ENCODE measurements around the gene RAP1A.
"Not testable (repeated sequence)": the region's sequence is repeated elsewhere in the genome, so short reads cannot be mapped to it uniquely, and the experiment has no call there.

RAP1A gene

DNA sequence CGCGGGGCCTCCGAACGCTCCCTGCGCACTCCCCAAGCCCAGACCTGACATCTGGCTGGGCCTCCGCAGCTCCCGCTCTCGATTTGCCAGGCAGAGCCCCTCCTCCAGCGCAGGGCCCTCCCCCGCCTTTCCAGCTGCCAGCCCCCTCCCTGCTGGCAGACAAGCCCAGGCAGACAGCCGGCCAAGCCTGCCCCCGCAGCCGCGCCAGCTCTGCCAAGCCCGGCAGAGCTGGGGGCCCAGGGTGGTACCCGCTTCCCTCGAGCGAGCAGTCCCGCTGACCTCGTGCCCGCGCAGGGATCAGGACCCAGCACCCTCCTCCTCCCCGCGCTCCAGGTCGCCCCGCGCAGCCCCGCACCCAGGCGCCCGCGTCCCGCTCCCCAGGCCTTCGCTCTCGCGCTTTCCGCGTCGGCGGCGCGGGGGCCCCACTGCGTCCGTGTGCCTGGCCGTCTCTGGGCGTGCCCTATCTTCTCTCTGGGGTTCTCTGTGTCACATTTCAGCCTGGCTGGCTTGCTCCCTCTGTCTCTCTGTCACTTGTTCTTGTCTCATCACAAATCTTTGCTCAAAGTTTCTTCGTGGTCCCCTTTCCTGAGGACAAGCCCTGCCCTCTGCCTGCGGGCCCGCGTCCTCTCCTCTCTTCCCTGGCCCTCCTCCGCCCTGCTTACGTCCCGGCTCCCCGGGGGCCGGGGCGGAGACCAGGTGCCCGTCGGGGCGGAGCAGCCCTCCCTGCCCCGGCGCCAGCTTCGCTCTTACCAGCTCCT, 119.0 kb downstream of the RAP1A start:
- no peak for DNase-seq

DNA sequence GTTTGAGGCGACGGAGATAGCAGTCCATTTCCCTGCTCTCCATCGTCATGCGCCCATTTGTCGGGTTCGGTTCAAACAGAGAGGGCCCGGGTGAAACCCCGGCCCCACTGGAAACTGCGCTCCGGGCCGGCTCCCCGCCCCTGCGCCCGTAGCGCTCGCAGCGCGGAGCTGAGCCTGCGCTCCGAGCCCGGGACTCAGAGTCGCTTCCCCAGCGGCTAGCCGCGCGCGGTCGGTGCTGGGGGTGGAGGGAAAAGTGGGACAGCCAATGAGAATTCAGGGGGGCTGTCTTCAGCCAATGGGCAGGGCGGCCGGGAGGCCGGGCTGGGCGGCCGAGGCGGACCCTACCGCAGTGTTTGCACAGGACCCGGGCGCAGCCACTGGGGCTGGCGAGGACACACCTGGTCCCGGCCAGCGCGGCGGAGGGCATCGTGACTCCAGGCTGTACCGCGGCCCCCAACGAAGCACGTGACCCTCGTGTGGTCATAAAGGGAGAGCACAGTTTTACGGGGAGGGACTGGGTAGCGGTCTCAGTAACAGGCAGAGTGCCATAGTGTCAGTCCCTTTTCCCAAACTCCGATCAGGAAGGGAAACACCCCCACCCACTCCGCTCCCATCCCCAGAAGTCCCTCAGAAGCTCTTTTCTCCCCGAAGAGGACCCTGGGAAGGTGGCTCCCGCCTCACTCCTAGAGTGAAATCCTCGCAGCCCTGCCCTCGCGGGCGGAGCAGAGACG, 119.8 kb downstream of the RAP1A start, which contains the start of gene INKA2:
Gene INKA2 (minus strand): TSS at position 202 of the 731 bp plus-strand sequence. CDS start 153 bp downstream, at position 49.
- no peak for DNase-seq

DNA sequence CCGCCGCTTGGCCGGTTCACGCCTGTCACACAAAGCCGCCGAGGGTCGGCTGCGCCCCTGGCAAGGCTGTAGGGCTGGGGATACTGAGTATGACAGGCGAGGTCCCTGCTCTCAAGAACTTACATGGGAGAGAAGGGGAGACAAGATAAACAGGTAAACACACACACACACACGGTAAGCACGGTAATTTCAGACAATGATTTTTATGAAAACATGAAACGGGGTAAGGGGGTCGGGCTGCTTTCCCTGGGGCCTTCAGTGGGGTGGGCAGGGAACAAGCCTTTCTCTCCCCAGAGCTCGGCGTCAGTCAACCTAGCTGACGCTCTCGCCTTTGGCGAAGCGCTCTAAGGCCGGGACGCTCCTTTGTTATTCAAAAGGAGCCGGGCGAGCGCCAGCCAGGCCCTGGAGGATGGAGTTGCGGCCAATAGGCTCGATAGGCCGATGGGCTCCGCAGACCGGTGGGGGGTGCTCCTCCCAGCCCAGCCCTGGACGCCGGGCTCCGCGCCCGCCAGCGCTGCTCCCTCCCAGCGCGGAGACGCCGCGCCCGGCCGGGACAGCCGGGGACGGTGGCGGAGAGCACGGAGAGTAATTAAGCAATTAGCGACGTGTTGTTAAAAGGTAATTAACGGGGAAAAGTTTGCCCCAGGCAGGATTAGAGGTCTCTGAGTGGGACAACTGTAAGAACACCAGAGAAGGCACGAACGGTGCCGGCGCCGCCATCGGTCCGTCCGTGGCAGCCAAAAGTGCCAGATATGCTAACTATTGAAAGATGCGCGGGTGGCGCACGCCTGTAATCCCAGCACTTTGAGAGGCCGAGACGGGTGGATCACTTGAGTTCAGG, 120.6 kb downstream of the RAP1A start:
- DNase-seq, result no peak

DNA sequence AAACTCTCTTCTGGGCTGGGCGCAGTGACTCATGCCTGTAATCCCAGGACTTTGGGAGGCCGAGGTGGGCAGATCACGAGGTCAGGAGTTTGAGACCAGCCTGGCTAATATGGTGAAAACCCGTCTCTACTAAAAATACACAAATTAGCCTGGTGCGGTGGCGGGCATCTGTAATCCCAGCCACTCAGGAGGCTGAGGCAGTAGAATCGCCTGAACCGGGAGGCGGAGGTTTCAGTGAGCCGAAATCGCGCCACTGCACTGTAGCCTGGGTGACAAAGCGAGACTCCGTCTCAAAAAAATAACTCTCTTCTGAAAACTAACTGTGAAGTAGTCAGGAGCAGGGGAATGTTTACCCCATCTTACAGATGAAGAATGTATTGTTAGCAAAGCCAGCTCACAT, 122.7 kb downstream of the RAP1A start:
- DNase-seq, result not testable (repeated sequence)

DNA sequence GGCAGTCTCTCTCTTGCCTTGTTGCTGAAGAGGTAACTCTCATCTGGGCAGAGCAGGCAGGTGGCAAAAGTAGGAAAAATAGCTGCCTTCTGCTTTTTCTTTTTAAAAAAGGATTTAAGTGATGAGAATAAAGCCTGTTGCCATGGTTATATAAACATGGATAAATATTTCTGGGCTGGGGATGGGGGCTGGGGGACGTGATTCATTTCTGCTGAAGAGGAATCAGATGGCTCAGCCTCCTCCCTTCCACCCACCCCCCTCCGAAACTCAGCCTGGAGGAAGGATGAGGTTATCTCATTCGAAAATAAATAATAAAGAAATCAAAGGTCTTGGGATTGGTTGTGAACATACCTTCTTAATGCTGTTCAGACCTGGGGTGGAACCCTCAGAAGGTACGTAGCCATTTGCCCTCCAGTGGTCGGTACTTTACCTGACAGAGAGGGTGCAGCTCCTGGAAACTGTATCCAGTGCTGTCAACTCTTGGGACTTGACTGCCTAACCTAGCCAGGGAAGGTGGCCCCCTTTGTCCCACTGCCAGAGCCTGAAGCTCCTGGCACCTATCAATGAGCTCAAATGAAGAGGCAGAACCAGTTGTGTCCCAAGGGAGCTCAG, 123.5 kb downstream of the RAP1A start:
- no peak for DNase-seq

DNA sequence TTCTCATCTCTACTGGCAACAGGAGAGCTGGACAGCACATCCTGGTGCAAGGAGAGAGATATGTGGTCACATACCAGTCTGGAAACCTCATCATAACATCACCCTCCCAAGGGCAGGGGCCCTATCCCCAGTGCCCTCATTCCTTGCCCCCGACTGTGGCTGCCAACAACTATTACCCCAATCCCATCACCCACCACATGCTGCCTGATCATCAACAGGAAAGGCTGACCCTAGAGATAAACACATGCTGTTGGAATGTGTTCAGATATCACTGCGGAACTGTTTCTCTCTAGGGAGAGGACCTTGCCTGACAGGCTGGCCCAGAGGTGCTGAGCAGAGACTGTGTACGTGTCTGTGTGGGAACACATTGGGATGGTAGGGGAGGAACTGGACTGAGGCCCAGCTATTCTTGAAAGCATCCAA, 124.1 kb downstream of the RAP1A start:
- DNase-seq, result no peak

DNA sequence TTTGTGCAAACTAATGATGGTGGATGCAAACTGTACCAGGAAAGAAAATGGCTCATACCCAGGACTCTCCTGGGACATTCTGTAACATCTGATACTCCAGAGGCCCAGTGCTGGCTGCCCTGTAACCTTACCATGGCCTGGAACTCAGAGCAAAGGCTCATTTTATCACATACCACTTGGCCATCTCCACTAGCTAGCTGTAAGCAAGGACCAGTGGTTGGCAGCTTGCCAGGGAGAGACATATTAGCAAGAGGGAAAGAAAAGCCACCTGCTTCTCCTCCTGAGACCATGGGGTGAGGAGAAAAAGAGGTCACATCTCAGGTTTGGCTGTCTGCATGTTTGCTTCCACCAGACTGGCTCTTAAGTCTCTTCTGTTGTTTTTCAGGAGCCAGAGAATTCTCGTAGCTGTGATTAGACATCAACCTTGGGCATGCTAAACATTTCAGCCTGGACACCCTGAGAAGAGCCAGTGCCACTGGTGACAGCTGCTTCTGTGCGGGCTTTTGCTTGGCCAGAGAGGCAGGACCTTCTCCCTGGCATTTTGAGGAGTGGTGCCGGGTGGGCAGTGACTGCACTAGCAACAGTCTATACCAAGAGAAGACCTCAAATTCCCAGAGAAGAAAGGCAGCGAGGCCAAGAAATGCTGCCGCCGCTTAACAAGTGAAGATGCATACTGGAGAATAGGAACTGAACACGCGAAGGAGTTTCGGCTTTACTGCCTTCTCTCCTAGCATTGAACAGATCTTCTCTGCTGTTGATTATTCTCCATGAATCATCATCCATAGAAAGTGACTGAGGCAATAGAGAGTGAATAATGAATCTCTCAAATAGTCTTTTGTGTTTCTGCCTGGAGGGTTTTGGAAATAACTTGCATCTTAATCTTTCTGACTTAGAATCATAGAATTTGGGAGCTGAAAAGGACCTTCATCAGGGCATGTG, 126.4 kb downstream of the RAP1A start:
- DNase-seq, result no peak

DNA sequence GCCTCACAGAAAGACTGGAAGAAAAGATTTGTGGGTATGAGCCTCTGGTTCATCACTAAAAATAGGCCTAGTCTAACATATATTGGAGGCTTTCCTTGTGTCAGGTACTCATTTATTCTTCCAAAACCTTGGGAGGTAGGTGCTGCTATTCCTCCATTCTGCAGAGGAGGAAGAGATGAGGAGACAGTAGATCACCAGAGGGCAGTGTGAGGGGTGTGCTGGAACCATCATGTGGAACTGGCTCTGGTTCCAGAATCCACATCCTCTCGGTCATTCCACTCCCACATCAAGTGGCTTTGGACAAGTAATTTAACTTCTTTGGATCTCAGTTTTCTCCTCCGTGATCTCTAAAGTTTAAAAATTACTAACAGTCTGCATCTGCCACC, 127.0 kb downstream of the RAP1A start:
- no peak for DNase-seq

DNA sequence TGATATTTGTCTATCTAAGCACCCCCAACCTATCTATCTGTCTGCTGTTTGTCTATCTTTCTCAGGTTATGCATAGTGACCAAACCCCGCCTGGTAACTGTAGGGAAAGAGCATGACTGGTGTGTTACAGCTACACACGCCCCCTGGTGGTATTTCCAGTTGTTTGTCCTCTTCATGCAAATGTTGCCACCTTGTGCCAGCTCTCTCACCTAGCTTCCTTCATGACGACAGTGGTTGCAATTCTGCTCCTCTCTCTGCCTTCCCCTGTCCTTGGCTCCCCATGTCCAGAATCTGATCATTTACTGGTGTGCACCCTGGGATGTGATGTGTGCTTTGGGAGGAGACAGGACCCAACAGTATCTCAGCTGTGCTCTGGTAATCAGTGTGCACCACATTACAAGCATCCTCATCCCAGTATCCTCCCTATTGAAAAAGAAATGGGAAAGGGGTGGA, 127.7 kb downstream of the RAP1A start:
- peak; percentile 68 for DNase-seq

DNA sequence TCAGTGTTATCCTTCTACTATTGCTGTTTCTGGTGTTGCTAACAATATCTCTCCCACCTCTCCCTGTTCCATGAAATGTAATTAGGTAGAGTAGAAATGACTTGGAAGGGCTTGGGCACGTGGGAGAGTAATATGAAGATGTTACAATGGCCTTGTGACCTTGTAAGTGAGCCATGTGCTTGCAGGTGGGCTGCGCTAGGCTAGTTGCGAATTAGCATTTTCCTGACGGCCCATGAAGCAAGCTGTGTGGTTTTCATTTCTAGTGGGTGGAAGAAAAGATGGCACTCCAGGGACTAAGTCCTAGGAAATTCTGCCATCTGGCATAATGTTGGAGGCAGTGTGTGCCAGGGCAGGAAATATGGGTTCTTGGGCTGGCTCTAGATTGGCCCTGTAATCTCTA, 128.4 kb downstream of the RAP1A start:
- no peak for DNase-seq

DNA sequence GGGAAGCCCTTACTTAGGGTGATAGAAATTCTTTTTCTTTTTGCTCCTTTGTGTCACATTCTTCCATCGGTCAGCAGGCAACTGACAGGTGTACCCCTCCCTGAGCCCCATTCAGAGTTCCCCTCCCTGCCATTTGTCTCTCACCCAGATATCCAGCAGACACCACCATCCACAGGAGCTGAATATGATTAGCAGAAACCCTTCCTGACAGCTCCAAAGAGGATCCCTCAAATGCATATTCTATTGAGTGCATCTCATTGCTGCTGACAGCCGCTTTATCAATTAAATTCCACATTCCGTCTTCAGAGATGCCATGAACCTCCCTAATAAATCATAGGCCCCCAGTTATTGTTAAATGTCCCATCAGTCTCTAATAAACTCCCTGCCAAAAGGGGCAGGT, 130.0 kb downstream of the RAP1A start:
- no peak for DNase-seq

DNA sequence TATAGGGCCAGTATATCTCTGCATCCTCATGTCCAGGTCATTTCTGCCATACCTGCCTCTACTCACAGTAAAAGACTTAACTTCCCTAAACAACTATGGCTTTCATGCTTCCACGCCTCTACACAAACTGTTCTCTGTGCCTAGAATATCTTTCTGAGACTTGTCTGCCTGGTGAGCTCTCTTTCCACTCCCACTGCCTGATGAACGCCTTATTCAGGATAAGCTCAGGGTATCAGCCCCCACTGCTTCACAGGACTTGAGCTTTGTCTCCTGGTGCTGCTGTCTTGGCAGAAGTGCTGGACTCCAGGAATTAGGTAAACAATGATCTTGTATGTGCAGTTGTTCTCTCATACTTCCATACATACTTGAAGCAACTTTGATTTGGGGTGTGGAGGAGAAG, 131.3 kb downstream of the RAP1A start:
- no peak for DNase-seq

DNA sequence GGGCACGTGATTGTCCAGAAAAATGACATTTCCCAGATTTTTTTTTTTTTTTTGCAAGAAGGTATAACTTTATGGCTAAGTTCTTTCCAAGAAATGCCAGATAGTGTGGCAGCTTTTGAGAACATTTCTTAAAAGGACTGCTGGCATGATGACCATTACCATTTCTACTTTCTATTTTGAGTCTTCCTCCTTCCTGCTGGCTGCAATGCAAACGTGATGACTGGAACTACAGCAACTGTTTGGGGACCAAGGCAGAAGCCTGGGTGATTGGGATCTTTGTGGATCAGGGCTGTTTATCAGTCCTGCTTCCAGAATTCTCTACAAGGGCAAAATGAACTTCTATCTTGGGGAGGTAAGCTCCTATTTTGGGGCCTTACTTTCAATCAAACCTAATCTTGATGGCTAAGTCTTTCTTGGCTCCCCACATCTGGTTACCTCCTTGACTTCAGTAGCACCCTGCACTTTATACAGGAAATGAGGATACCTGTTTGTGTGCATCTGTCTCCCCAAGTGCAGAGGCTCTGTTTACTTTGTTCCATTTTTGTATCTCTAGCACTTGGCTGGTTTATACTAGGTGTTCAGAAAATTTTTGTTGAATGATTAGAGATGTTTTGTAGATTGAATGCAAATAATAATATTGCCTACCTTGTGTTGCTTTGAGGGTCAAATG, 132.5 kb downstream of the RAP1A start:
- DNase-seq, result no peak

DNA sequence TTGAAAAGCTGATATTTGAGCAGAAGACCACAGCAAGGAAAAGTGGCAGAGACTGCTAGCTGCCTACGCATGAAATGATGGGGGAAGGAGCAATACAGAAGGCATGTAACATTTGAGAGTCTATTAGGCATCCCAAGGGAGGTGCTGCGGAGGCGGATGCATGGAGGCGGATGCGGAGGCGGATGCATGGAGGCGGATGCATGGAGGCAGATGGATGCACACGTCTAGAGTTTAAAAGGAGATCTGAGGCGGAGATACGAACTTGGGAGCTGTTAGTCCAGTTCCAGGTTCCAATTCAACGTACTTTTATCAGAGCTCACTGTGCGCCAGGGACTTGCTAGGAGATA, 135.4 kb downstream of the RAP1A start:
- no peak for DNase-seq

DNA sequence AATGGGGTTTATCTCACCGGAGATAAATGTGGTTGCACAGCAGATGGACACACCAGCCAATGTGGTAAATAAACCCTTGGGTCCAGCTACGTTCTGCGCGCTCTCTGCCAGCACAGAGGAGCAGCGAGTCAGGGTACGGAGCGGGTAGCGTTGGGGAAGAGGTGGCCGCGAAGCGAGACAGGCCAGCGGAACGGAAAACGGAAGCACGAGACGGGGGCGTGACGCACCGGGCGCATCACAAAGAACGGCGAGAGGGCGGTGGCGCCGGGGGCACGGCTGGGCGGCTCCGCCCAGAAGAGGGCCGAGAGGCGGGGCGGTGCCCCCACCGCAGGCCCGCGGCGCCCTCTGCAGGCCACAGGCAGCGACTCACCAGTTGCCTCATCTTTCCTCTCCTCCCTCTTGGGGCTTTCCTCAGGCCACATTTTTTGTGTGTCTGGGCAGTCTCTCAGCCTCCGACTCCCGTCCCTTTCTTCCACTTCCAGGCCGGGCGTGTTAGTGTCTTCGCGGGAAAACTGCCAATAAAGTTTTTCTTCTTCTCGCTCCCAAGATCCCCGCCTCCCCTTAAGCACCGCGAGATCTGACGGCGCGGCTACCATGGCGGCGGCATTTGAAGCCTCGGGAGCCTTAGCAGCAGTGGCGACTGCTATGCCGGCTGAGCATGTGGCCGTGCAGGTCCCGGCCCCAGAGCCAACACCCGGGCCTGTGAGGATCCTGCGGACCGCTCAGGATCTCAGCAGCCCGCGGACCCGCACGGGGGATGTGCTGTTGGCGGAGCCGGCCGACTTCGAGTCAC, 135.9 kb downstream of the RAP1A start, which contains the start of gene DDX20:
Gene DDX20 (plus strand): TSS at position 571 of the 793 bp plus-strand sequence. CDS start 24 bp downstream, at position 595.
- DNase-seq, result peak; percentile 92

DNA sequence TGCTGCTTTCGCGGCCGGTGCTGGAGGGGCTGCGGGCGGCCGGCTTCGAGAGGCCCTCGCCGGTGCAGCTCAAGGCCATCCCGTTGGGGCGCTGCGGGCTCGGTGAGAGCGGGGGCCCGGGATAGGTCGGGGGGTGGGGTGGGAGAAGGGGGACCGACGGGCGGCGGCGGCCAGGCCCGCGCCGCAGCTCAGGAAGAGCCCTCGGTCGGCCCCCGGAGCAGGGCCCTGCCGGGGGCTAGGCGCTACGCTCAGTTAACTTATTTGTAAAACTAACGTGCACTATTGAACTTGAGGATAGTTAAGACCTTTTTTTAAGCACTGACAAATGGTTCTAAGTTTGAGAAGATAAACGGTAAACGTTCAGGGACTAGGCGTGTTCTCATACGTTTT, 136.5 kb downstream of the RAP1A start:
- no peak for DNase-seq

DNA sequence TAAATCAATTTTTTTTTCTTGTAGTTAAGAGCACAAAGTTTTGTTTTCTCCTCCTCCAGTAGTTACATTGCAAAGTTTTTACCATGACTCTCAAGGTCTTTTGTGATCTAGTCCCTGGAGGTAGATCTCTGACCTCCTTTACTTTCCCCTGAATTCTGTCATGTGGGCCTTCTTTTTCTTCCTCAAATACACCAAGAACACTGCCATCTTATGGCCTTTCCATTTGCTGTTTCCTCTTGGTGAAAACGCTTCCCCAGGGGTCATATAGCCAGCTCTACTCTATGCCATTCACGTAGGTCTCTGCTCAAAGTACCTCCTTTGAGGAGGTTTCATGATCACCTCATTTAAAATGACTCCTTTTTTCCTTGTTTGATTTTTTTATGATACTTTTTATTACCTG, 138.8 kb downstream of the RAP1A start:
- no peak for DNase-seq

DNA sequence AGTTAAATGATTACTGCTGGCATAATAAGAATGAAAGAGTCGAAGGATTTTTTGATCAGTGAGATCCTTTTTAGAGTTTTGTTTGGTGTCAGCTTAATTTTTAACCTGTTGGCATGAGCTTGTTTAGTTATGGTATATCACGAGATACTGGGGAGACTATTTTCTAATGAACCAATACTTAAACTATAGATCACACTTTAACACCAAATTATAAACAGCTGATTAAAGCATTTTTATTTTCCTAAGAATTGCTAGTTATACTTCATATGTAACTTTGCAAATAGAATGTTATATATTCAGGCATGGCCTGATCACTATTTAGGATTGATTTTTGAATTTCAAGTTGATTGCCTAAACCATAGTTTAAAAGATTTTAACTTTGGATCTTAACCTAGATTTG, 142.1 kb downstream of the RAP1A start:
- DNase-seq, result no peak

DNA sequence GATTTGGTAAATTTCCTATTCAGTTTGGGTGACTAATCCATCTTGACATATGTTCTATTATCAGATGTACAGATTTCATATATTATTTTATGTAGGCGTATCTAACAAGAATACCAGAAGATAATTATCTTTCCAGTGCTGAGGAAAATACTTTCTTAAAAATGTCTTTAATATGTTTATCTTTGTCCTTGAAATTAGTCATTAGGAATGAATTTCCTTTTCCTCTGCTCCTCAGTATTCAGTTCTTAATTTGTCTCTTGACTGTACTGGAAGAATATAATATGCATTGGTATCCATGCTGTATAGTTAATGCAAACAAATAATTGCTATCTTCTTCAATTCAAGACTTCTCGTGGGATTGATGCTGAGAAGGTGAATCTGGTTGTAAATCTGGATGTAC, 142.7 kb downstream of the RAP1A start:
- DNase-seq, result no peak
